Esophagus muscularis mucosa (tissue), 4 donors: Measurements from ENCODE around the gene AATF. TPM values are rescaled to one million over a fixed set of nuclear protein-coding genes. Genes with fewer than 3 reads are reported as not detected.

Source experiments
- DNase-seq: peaks from one replicate; pipeline ENCODE4 v3.0.0-alpha.2; 2017; ENCODE audit errors: extremely low spot score
- H3K27ac ChIP-seq, 4 donors: fragments of 200-600 bp; sonication (generic); replicated peaks in 1 of 4; 1 replicate in 3 of 4; 2 replicates in 1 of 4; pipeline ENCODE4 v1.5.1; 2016 to 2019; ENCODE audit warnings: mild to moderate bottlenecking in 1 of 4
- H3K27me3 ChIP-seq, 4 donors: fragments of 200-600 bp; sonication (generic); one replicate each; pipeline versions ENCODE4 v1.5.1 to v1.6.0; 2016 to 2019
- H3K36me3 ChIP-seq, 4 donors: fragments of 200-600 bp; sonication (generic); one replicate each; pipeline ENCODE4 v1.5.1; 2016 to 2019
- H3K4me1 ChIP-seq, 4 donors: fragments of 200-600 bp; sonication (generic); one replicate each; pipeline ENCODE4 v1.5.1; 2016 to 2019
- H3K4me3 ChIP-seq, 4 donors: fragments of 200-600 bp; sonication (generic); 1 replicate in 2 of 4; 2 replicates in 2 of 4; pipeline ENCODE4 v1.5.1; 2016 to 2019; ENCODE audit warnings: mild to moderate bottlenecking in 4 of 4, moderate library complexity in 1 of 4
- H3K9me3 ChIP-seq, 4 donors: fragments of 200-600 bp; sonication (generic); 1 replicate in 3 of 4; 2 replicates in 1 of 4; pipeline ENCODE4 v1.5.1; 2016 to 2019
- EP300 ChIP-seq: sonication (generic); formaldehyde crosslinking; IDR thresholded peaks from one replicate; pipeline ENCODE4 v1.6.1; 2017; ENCODE audit warnings: antibody characterized with exemption
- POLR2A ChIP-seq: fragments of 450-650 bp; IDR thresholded peaks from one replicate; pipeline ENCODE4 v1.6.1; 2017; ENCODE audit warnings: antibody characterized with exemption, moderate library complexity, mild to moderate bottlenecking, low read depth
- POLR2AphosphoS5 ChIP-seq, 2 donors: sonication (generic); formaldehyde crosslinking; IDR thresholded peaks; one replicate each; pipeline ENCODE4 v1.6.1; 2017; ENCODE audit warnings: antibody characterized with exemption in 2 of 2
- WGBS: methylation state at CpG from one replicate; pipeline ENCODE4 v1.1.5; 2018; 5-methylcytosine and 5-hydroxymethylcytosine counted together
- intact Hi-C: fragments of 100-400 bp; cut with DNase I; formaldehyde crosslinking; loops from one replicate; pipeline ENCODE4 v1.15.1; 2023
- total RNA-seq, 4 donors: library from RNA; depleted of rRNA; stranded (reverse); fragments of >200 nt; gene quantifications; one replicate each; pipeline versions ENCODE4 v1.1.0 to v1.2.1, GENCODE V29; 2016
- TF ChIP-seq, protein P1 (sequence below), 3 experiments: fragments of 200-600 bp in 2 of 3; fragments of 450-650 bp in 1 of 3; sonication (generic) in 2 of 3; IDR thresholded peaks; one replicate each; pipeline ENCODE4 v1.5.1; 2017 to 2019; ENCODE audit warnings: antibody characterized with exemption in 3 of 3, mild to moderate bottlenecking in 2 of 3, moderate library complexity in 1 of 3

AATF gene, protein sequence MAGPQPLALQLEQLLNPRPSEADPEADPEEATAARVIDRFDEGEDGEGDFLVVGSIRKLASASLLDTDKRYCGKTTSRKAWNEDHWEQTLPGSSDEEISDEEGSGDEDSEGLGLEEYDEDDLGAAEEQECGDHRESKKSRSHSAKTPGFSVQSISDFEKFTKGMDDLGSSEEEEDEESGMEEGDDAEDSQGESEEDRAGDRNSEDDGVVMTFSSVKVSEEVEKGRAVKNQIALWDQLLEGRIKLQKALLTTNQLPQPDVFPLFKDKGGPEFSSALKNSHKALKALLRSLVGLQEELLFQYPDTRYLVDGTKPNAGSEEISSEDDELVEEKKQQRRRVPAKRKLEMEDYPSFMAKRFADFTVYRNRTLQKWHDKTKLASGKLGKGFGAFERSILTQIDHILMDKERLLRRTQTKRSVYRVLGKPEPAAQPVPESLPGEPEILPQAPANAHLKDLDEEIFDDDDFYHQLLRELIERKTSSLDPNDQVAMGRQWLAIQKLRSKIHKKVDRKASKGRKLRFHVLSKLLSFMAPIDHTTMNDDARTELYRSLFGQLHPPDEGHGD
- 10 to 100 TPM; 37.8 to 55.7 (median 45.3) TPM for total RNA-seq

DNA sequence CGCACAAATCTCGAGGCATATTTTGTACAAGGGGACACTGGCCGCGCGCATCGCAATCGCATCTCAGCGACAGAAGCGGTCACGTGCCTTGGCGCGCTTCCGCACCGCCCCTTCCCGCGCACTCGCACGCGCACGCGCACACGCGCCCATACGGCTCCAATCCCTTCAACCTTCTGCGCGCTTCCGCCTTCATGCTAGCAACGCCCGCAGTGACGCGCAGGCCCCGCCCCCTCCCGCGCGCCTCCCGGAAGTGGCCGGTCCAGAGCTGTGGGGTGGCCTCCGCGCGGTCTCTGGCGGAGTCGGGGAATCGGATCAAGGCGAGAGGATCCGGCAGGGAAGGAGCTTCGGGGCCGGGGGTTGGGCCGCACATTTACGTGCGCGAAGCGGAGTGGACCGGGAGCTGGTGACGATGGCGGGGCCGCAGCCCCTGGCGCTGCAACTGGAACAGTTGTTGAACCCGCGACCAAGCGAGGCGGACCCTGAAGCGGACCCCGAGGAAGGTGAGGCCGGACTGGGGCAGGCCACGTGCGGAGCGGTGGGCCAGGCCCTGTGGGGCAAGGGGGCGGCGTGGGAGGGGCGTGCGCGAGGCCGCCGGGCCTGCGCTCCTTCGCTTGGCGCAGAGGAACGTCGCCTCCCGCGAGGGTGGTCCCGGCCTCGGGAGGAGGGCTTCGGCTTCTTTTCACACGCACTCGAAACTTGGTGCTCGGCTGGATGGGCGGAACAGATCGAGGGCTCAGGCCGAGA, at the start of gene AATF:
AATF (plus strand) TSS at position 238 of the 744 bp plus-strand sequence; CDS start at position 410, 172 bp downstream.
- peaks cover 13 to 38% (median 31%) of the 10 kb centered on the region in 4 donors for H3K27me3 ChIP-seq
- DNase-seq: peak; percentile 99
- peaks cover 19 to 36% (median 27%) of the 10 kb centered on the region in 4 donors for H3K4me1 ChIP-seq
- H3K36me3 ChIP-seq: peaks cover 10 to 28% (median 21%) of the 10 kb centered on the region in 4 donors
- H3K27ac ChIP-seq: peak within 1 kb of the TSS; percentile 90 to 96 (median 94)
- H3K9me3 ChIP-seq: no peaks in the 10 kb centered on the region
- TF ChIP-seq, protein P1, sequence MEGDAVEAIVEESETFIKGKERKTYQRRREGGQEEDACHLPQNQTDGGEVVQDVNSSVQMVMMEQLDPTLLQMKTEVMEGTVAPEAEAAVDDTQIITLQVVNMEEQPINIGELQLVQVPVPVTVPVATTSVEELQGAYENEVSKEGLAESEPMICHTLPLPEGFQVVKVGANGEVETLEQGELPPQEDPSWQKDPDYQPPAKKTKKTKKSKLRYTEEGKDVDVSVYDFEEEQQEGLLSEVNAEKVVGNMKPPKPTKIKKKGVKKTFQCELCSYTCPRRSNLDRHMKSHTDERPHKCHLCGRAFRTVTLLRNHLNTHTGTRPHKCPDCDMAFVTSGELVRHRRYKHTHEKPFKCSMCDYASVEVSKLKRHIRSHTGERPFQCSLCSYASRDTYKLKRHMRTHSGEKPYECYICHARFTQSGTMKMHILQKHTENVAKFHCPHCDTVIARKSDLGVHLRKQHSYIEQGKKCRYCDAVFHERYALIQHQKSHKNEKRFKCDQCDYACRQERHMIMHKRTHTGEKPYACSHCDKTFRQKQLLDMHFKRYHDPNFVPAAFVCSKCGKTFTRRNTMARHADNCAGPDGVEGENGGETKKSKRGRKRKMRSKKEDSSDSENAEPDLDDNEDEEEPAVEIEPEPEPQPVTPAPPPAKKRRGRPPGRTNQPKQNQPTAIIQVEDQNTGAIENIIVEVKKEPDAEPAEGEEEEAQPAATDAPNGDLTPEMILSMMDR (IDR thresholded peaks at IDR 0.05): no peak
- TF ChIP-seq EP300 (no peak), POLR2AphosphoS5 (IDR thresholded peaks at IDR 0.05) (peak; percentile 94 to 98), POLR2A (peak; percentile 71)
- WGBS: 2% methylated on average over 18 of the region's 90 CpGs
- intact Hi-C loops: no loop called here
- peak within 1 kb of the TSS; percentile 81 to 95 (median 89) for H3K4me3 ChIP-seq

DNA sequence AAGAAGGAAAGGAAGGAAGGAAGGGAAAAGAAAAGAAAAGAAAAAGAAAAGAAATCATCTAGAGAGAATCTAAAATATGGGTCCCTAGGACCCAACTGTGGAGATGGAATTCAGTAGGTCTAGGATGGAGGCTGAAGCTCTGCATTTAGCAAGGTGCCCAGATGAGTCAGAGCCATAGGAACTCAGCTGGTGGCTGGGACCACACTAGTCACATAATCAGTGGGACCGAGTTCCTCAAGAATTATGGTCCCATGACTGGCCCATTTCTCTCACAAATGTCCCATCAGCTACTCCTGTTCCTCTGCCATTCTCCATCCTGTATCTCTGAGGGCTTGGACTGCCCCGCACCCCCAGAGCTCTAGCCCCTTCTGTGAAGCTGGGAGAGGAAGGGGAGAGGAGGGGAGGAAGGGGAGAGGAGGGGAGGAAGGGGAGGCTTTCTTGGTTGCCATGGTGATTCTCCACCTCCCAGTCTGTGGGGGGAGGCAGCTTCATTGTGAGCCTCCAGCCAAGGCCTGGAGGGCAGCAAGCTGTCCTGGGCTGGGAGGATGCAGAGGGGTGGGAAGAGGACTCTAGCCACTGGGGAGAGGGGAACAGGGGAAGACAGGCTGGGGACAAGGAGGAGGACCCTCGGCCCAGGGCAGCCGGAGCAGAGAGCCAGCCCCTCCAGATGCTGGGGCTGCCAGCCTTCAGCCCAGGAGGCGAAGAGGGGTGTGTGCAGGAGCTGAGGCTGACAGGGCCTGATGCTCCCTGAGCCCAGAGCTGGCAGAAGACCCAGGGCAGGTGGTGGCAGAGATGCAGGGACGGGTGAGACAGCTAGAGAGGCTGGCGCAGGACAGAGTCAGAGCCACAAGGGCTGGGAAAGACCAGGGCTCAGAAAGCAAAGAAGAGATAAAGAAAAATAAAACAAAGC, 49.2 kb upstream of the AATF start:
- 78% methylated on average over 7 of the region's 7 CpGs for WGBS
- TF ChIP-seq POLR2AphosphoS5 (IDR thresholded peaks at IDR 0.05) (no peak), EP300 (no peak), POLR2A (no peak)
- TF ChIP-seq, protein P1 (IDR thresholded peaks at IDR 0.05): no peak
- DNase-seq: no peak
- H3K9me3 ChIP-seq: no peaks in the 10 kb centered on the region
- no peaks in the 10 kb centered on the region for H3K4me1 ChIP-seq
- H3K27me3 ChIP-seq: peaks cover 0 to 61% (median 0%) of the 10 kb centered on the region in 4 donors
- intact Hi-C loops: no loop called here
- H3K36me3 ChIP-seq: no peaks in the 10 kb centered on the region
- H3K4me3 ChIP-seq: no peak overlapping the region
- H3K27ac ChIP-seq: no peak overlapping the region

DNA sequence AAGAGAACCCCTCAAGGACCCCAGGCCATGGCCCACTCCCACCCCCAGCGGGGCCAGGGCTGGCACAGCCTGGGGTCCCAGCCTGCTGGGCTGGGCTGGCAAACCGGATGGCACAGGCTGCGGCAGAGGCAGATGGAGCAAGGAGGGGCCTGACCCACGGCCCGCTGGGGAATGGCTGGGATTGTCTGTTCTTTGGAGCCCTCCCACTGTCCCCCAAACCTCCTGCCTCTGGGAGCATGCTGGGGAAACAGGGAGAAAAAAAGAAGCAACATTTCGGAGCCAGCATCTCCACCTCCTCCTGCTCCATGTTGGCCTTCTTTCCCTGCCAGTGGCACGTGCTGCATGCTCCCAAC, 48.6 kb upstream of the AATF start:
- no peak for DNase-seq
- no peaks in the 10 kb centered on the region for H3K36me3 ChIP-seq
- no peaks in the 10 kb centered on the region for H3K4me1 ChIP-seq
- H3K9me3 ChIP-seq: no peaks in the 10 kb centered on the region
- no peak for TF ChIP-seq EP300
- TF ChIP-seq POLR2AphosphoS5 (IDR thresholded peaks at IDR 0.05): no peak
- TF ChIP-seq, protein P1 (IDR thresholded peaks at IDR 0.05): no peak
- no peak for TF ChIP-seq POLR2A
- H3K27ac ChIP-seq: no peak overlapping the region
- WGBS: 81% methylated on average over 7 of the region's 7 CpGs
- intact Hi-C loops: no loop called here
- H3K4me3 ChIP-seq: no peak overlapping the region
- H3K27me3 ChIP-seq: peaks cover 0 to 63% (median 0%) of the 10 kb centered on the region in 4 donors

DNA sequence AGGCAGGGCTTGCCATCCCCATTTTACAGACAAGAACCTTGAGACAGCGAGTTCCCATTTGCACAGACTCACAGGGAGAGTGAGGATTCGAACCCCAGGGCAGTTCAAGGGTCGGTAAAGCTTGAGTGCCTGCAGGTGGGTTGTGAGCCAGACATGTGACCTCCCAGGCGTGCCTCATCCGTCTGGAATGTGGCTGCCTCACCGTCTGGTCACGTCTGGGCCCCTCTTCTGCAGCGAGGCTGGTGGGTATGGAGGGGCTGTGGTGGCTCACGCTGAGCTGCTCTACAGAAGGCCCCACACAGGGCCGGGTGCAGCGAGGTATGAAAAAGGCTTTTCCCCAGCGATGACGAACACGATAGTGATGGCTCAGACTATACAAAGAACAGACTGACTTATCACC, 47.2 kb upstream of the AATF start:
- WGBS: 64% methylated on average over 9 of the region's 14 CpGs
- Histone ChIP-seq H3K4me3 (no peak overlapping the region), H3K36me3 (no peaks in the 10 kb centered on the region), H3K9me3 (no peaks in the 10 kb centered on the region), H3K27me3 (peaks cover 0 to 60% (median 0%) of the 10 kb centered on the region in 4 donors), H3K27ac (no peak overlapping the region), H3K4me1 (no peaks in the 10 kb centered on the region)
- intact Hi-C loops: no loop called here
- TF ChIP-seq POLR2AphosphoS5 (IDR thresholded peaks at IDR 0.05) (no peak), POLR2A (no peak), EP300 (no peak)
- TF ChIP-seq, protein P1 (IDR thresholded peaks at IDR 0.05): no peak
- no peak for DNase-seq
